Measurements from ENCODE around the gene LIMS4.
"Not testable (repeated sequence)": the region's sequence is repeated elsewhere in the genome, so short reads cannot be mapped to it uniquely, and the experiment has no call there.

LIMS4 gene

GRCh38 chr2:110472171-110473058 lies at the start of gene LIMS4:
Gene LIMS4 (minus strand): TSS chr2:110472816. CDS start chr2:110472778, 38 bp downstream.
- DNase-seq = not testable (repeated sequence)

- not testable (repeated sequence) for DNase-seq
These were observed 27.2 kb upstream of the LIMS4 start for GRCh38 chr2:110499755-110500377.

GRCh38 chr2:110496027-110496426 lies 23.4 kb upstream of the LIMS4 start:
- DNase-seq = not testable (repeated sequence)

- DNase-seq = not testable (repeated sequence)
These were observed 21.9 kb upstream of the LIMS4 start for GRCh38 chr2:110494488-110494887.

GRCh38 chr2:110488991-110489390 lies 16.4 kb upstream of the LIMS4 start:
- DNase-seq = not testable (repeated sequence)

- DNase-seq = not testable (repeated sequence)
These were observed 10.1 kb upstream of the LIMS4 start for GRCh38 chr2:110482697-110483096.

- DNase-seq = not testable (repeated sequence)
These were observed 8.6 kb upstream of the LIMS4 start for GRCh38 chr2:110481200-110481599.

GRCh38 chr2:110480084-110480483 lies 7.5 kb upstream of the LIMS4 start:
- not testable (repeated sequence) for DNase-seq

GRCh38 chr2:110477370-110477769 lies 4.8 kb upstream of the LIMS4 start:
- not testable (repeated sequence) for DNase-seq

- DNase-seq = not testable (repeated sequence)
These were observed 4.3 kb upstream of the LIMS4 start for GRCh38 chr2:110476952-110477351.

GRCh38 chr2:110475627-110476359 lies 3.2 kb upstream of the LIMS4 start:
- DNase-seq = not testable (repeated sequence)

- not testable (repeated sequence) for DNase-seq
These were observed 2.3 kb upstream of the LIMS4 start for GRCh38 chr2:110474898-110475297.

- not testable (repeated sequence) for DNase-seq
These were observed 393 bp upstream of the LIMS4 start for GRCh38 chr2:110473059-110473358.

- DNase-seq = not testable (repeated sequence)
These were observed 3.7 kb downstream of the LIMS4 start for GRCh38 chr2:110468921-110469320.

GRCh38 chr2:110465312-110465711 lies 7.3 kb downstream of the LIMS4 start:
- not testable (repeated sequence) for DNase-seq

- not testable (repeated sequence) for DNase-seq
These were observed 10.2 kb downstream of the LIMS4 start for GRCh38 chr2:110462458-110462857.

- DNase-seq = not testable (repeated sequence)
These were observed 12.3 kb downstream of the LIMS4 start for GRCh38 chr2:110460318-110460717.

- not testable (repeated sequence) for DNase-seq
These were observed 15.4 kb downstream of the LIMS4 start for GRCh38 chr2:110457214-110457590.

- DNase-seq = not testable (repeated sequence)
These were observed 16.1 kb downstream of the LIMS4 start for GRCh38 chr2:110456291-110457213.

GRCh38 chr2:110455080-110455670 lies 17.4 kb downstream of the LIMS4 start:
- DNase-seq = not testable (repeated sequence)

- DNase-seq = not testable (repeated sequence)
These were observed 21.7 kb downstream of the LIMS4 start for GRCh38 chr2:110450951-110451350.

Measured in CD4-positive, alpha-beta T cell treated with Interleukin-15 for 1 hour (primary cell).